Measurements from ENCODE around the gene DRD5.
A peak's percentile ranks its signal among the peaks of the same experiment; 100 is the strongest.
"Not testable (repeated sequence)": the region's sequence is repeated elsewhere in the genome, so short reads cannot be mapped to it uniquely, and the experiment has no call there.

Gene DRD5

GRCh38 chr4:9781343-9782135 is at the start of gene DRD5:
Gene DRD5 (plus strand): TSS chr4:9781634. CDS start chr4:9782030, 396 bp downstream.
- DNase-seq, result no peak

GRCh38 chr4:9732256-9732655 is 49.2 kb upstream of the DRD5 start:
- not testable (repeated sequence) for DNase-seq

- no peak for DNase-seq
Observed at GRCh38 chr4:9735515-9735914, 45.9 kb upstream of the DRD5 start.

- DNase-seq, result not testable (repeated sequence)
Observed at GRCh38 chr4:9737280-9737679, 44.2 kb upstream of the DRD5 start.

GRCh38 chr4:9743789-9744188 is 37.6 kb upstream of the DRD5 start:
- not testable (repeated sequence) for DNase-seq

GRCh38 chr4:9745782-9746181 is 35.7 kb upstream of the DRD5 start:
- no peak for DNase-seq

GRCh38 chr4:9758641-9759317 is 22.7 kb upstream of the DRD5 start:
- DNase-seq, result no peak

GRCh38 chr4:9762823-9763475 is 18.5 kb upstream of the DRD5 start:
- peak; percentile 49 for DNase-seq

- no peak for DNase-seq
Observed at GRCh38 chr4:9764155-9764696, 17.2 kb upstream of the DRD5 start.

GRCh38 chr4:9765091-9765490 is 16.3 kb upstream of the DRD5 start:
- DNase-seq, result peak; percentile 4

GRCh38 chr4:9769321-9769720 is 12.1 kb upstream of the DRD5 start:
- DNase-seq, result no peak

GRCh38 chr4:9771034-9771433 is 10.4 kb upstream of the DRD5 start:
- no peak for DNase-seq

- DNase-seq, result no peak
Observed at GRCh38 chr4:9773471-9773870, 8.0 kb upstream of the DRD5 start.

- DNase-seq, result no peak
Observed at GRCh38 chr4:9782136-9782436, 652 bp downstream of the DRD5 start.

- DNase-seq, result not testable (repeated sequence)
Observed at GRCh38 chr4:9785891-9786290, 4.5 kb downstream of the DRD5 start.

GRCh38 chr4:9792381-9792780 is 10.9 kb downstream of the DRD5 start:
- no peak for DNase-seq

- DNase-seq, result not testable (repeated sequence)
Observed at GRCh38 chr4:9796641-9797040, 15.2 kb downstream of the DRD5 start.

GRCh38 chr4:9800848-9801247 is 19.4 kb downstream of the DRD5 start:
- no peak for DNase-seq

GRCh38 chr4:9804918-9805317 is 23.5 kb downstream of the DRD5 start:
- no peak for DNase-seq

- no peak for DNase-seq
Observed at GRCh38 chr4:9808077-9808476, 26.6 kb downstream of the DRD5 start.

GRCh38 chr4:9811806-9812205 is 30.4 kb downstream of the DRD5 start:
- DNase-seq, result no peak

- no peak for DNase-seq
Observed at GRCh38 chr4:9812501-9813340, 31.3 kb downstream of the DRD5 start.

GRCh38 chr4:9816285-9816684 is 34.9 kb downstream of the DRD5 start:
- DNase-seq, result no peak
